H1 (cell line): ENCODE measurements around the gene TRAPPC2L. TPM values are rescaled to one million over a fixed set of nuclear protein-coding genes. Genes with fewer than 3 reads are reported as not detected.

ENCODE experiments used
- CTCF ChIA-PET: fragments of 300-600 bp; sonication (Branson Sonifier 250); formaldehyde crosslinking; loops from one replicate; lab custom pipeline; 2021; ENCODE audit not compliant: partially characterized antibody; lab: Charles Lee
- POLR2A ChIA-PET: fragments of 300-600 bp; sonication (Branson Sonifier 250); formaldehyde crosslinking; loops from one replicate; lab custom pipeline; 2021; ENCODE audit warnings: inconsistent platforms; ENCODE audit not compliant: partially characterized antibody; lab: Charles Lee
- DNase-seq, 2 experiments: peaks; one replicate each; pipeline versions ENCODE4 v3.0.0 to v3.0.0-alpha.2; 2010 to 2022; ENCODE audit warnings: low spot score in 2 of 2, low read depth in 1 of 2, mixed read lengths in 1 of 2
- FAIRE-seq: peaks from 2 replicates; lab custom pipeline; 2011; peaks lifted over from hg19 to GRCh38; lab: Jason Lieb, UNC
- H2AFZ ChIP-seq: 2 replicates; pipeline ENCODE4 v1.8.1; 2012; ENCODE audit warnings: low read length, inconsistent platforms
- H2AK5ac ChIP-seq: 2 replicates; pipeline ENCODE4 v1.6.1; 2013; ENCODE audit warnings: low read depth, low read length
- H2BK120ac ChIP-seq: replicated peaks from 2 replicates; pipeline ENCODE3; 2013; ENCODE audit warnings: low read depth, low read length, inconsistent platforms
- H2BK12ac ChIP-seq: 2 replicates; pipeline ENCODE4 v1.6.1; 2013; ENCODE audit warnings: low read depth, low read length
- H2BK15ac ChIP-seq: 2 replicates; pipeline ENCODE4 v1.6.1; 2013; ENCODE audit warnings: low read length
- H2BK20ac ChIP-seq: 2 replicates; pipeline ENCODE4 v1.6.1; 2013; ENCODE audit warnings: low read length
- H2BK5ac ChIP-seq: 2 replicates; pipeline ENCODE4 v1.6.1; 2013; ENCODE audit warnings: low read depth, low read length
- H3K14ac ChIP-seq: 2 replicates; pipeline ENCODE4 v1.6.1; 2013; ENCODE audit warnings: inconsistent platforms; ENCODE audit not compliant: insufficient read length
- H3K18ac ChIP-seq: 2 replicates; pipeline ENCODE4 v1.6.1; 2013; ENCODE audit warnings: low read length; ENCODE audit errors: extremely low read depth
- H3K23ac ChIP-seq: 2 replicates; pipeline ENCODE4 v1.6.1; 2013; ENCODE audit warnings: inconsistent platforms; ENCODE audit not compliant: insufficient read length
- H3K23me2 ChIP-seq: 2 replicates; pipeline ENCODE4 v1.6.1; 2013; ENCODE audit warnings: low read depth, low read length
- H3K27ac ChIP-seq: 2 replicates; pipeline ENCODE4 v1.6.1; 2011; ENCODE audit warnings: low read depth, low read length, inconsistent platforms
- H3K27me3 ChIP-seq, 4 experiments: replicated peaks in 1 of 4; 1 replicate in 1 of 4; 2 replicates in 3 of 4; pipeline versions ENCODE4 v1.6.1 to v1.8.1; 2011 to 2013; ENCODE audit warnings: low read length in 3 of 4, mild to moderate bottlenecking in 3 of 4, inconsistent platforms in 2 of 4, mixed read lengths in 2 of 4, moderate library complexity in 1 of 4; ENCODE audit not compliant: control insufficient read depth in 3 of 4, insufficient read depth in 3 of 4; ENCODE audit errors: extremely low read depth in 1 of 4
- H3K36me3 ChIP-seq, 4 experiments: 2 replicates each; pipeline versions ENCODE4 v1.6.1 to v1.8.1; 2011 to 2013; ENCODE audit warnings: mild to moderate bottlenecking in 4 of 4, low read length in 3 of 4, moderate library complexity in 2 of 4, control low read depth in 1 of 4, inconsistent platforms in 1 of 4; ENCODE audit not compliant: insufficient read depth in 4 of 4, control insufficient read depth in 2 of 4
- H3K4ac ChIP-seq: replicated peaks from 2 replicates; pipeline ENCODE3; 2013; ENCODE audit warnings: low read length, low read depth, mixed read lengths, inconsistent platforms; ENCODE audit not compliant: insufficient read length
- H3K4me1 ChIP-seq, 4 experiments: replicated peaks in 1 of 4; 1 replicate in 1 of 4; 2 replicates in 3 of 4; pipeline versions ENCODE4 v1.6.1 to v1.8.1; 2011 to 2013; ENCODE audit warnings: low read length in 3 of 4, inconsistent platforms in 2 of 4, mixed read lengths in 1 of 4; ENCODE audit not compliant: insufficient read depth in 4 of 4, control insufficient read depth in 3 of 4
- H3K4me2 ChIP-seq, 2 experiments: 2 replicates each; pipeline versions ENCODE4 v1.6.1 to v1.8.1; 2011 to 2013; ENCODE audit warnings: low read depth in 2 of 2, low read length in 2 of 2, control low read depth in 1 of 2, inconsistent platforms in 1 of 2, mild to moderate bottlenecking in 1 of 2; ENCODE audit not compliant: insufficient read depth in 1 of 2
- H3K4me3 ChIP-seq, 4 experiments: fragments of 200-600, 300-600 bp in 1 of 4; sonication (generic), shearing (Covaris generic), sonication (Bioruptor Twin) in 1 of 4; 2 replicates each; pipeline versions ENCODE4 v1.5.1 to v1.8.1; 2011 to 2016; ENCODE audit warnings: low read length in 4 of 4, low read depth in 3 of 4, control low read depth in 2 of 4, inconsistent platforms in 2 of 4, mild to moderate bottlenecking in 2 of 4, mixed read lengths in 1 of 4, moderate library complexity in 1 of 4; ENCODE audit not compliant: insufficient read depth in 2 of 4; ENCODE audit errors: extremely low read depth in 1 of 4
- H3K56ac ChIP-seq: replicated peaks from 2 replicates; pipeline ENCODE3; 2013; ENCODE audit warnings: low read depth, mild to moderate bottlenecking, mixed read lengths, low read length, inconsistent platforms; ENCODE audit not compliant: insufficient read length
- H3K79me1 ChIP-seq: 2 replicates; pipeline ENCODE4 v1.6.1; 2013; ENCODE audit warnings: low read depth, low read length, control low read depth
- H3K79me2 ChIP-seq, 2 experiments: 2 replicates each; pipeline versions ENCODE4 v1.6.1 to v1.8.1; 2012 to 2013; ENCODE audit warnings: low read length in 2 of 2, mild to moderate bottlenecking in 2 of 2, inconsistent platforms in 1 of 2; ENCODE audit not compliant: insufficient read depth in 2 of 2, control insufficient read depth in 1 of 2
- H3K9ac ChIP-seq, 4 experiments: replicated peaks in 1 of 4; 1 replicate in 1 of 4; 2 replicates in 3 of 4; pipeline versions ENCODE4 v1.6.1 to v1.8.1; 2011 to 2013; ENCODE audit warnings: low read depth in 3 of 4, low read length in 3 of 4, control low read depth in 2 of 4, mild to moderate bottlenecking in 2 of 4, moderate library complexity in 2 of 4, inconsistent platforms in 1 of 4; ENCODE audit errors: extremely low read depth in 1 of 4
- H3K9me3 ChIP-seq, 2 experiments: 2 replicates each; pipeline versions ENCODE4 v1.6.1 to v1.8.1; 2012 to 2013; ENCODE audit warnings: mild to moderate bottlenecking in 2 of 2, moderate library complexity in 2 of 2, control low read depth in 1 of 2, inconsistent platforms in 1 of 2, low read depth in 1 of 2, low read length in 1 of 2, mixed read lengths in 1 of 2; ENCODE audit not compliant: insufficient read depth in 2 of 2
- H4K20me1 ChIP-seq, 2 experiments: replicated peaks in 1 of 2; 2 replicates each; pipeline versions ENCODE3 to v1.8.1; 2011 to 2013; ENCODE audit warnings: inconsistent platforms in 2 of 2, low read length in 2 of 2, mild to moderate bottlenecking in 1 of 2; ENCODE audit not compliant: insufficient read depth in 2 of 2, control insufficient read depth in 1 of 2
- H4K5ac ChIP-seq: 2 replicates; pipeline ENCODE4 v1.6.1; 2013; ENCODE audit warnings: low read length, low read depth, mixed read lengths, inconsistent platforms; ENCODE audit not compliant: insufficient read length
- H4K8ac ChIP-seq: 2 replicates; pipeline ENCODE4 v1.8.0; 2013; ENCODE audit warnings: mild to moderate bottlenecking, moderate library complexity, low read length, inconsistent platforms; ENCODE audit not compliant: insufficient read depth; ENCODE audit errors: extremely low read depth
- H4K91ac ChIP-seq: replicated peaks from 2 replicates; pipeline ENCODE3; 2013; ENCODE audit warnings: low read length, mixed read lengths, inconsistent platforms; ENCODE audit not compliant: insufficient read length
- E2F6 ChIP-seq: IDR thresholded peaks from 2 replicates; pipeline ENCODE4 v1.6.1; 2012; ENCODE audit warnings: inconsistent platforms
- MAX ChIP-seq: IDR thresholded peaks from 2 replicates; pipeline ENCODE4 v1.6.1; 2012; ENCODE audit warnings: inconsistent platforms
- NANOG ChIP-seq: IDR thresholded peaks from 2 replicates; pipeline ENCODE4 v1.6.1; 2011; ENCODE audit warnings: low read length, low read depth, mild to moderate bottlenecking, inconsistent platforms; ENCODE audit not compliant: insufficient read depth, poor library complexity, severe bottlenecking
- WGBS, 2 experiments: shearing (Covaris generic) in 1 of 2; methylation state at CpG; one replicate each; pipeline versions ENCODE4 v1.1.6 to v1.1.7; 2013 to 2015; ENCODE audit warnings: low lambda C conversion rate in 2 of 2, mixed read lengths in 2 of 2, inconsistent platforms in 1 of 2, low coverage in 1 of 2, missing lambda C conversion rate in 1 of 2; ENCODE audit not compliant: insufficient replicate concordance in 2 of 2, insufficient coverage in 1 of 2, insufficient read length in 1 of 2; ENCODE audit errors: extremely low coverage in 1 of 2, missing lambda C conversion rate in 1 of 2; 5-methylcytosine and 5-hydroxymethylcytosine counted together
- polyA plus RNA-seq, 7 experiments: library from polyadenylated mRNA; depleted of rRNA in 3 of 7; stranded (reverse) in 5 of 7; unstranded in 2 of 7; fragments of >200 nt in 5 of 7; fragments of 200-250 nt in 2 of 7; gene quantifications; 1 replicate in 5 of 7; 2 replicates in 1 of 7; 4 replicates in 1 of 7; pipeline versions ENCODE4 v1.2.1 to v1.2.3, GENCODE V29; 2011 to 2013; ENCODE audit warnings: missing spikeins in 2 of 7, mixed read lengths in 2 of 7
- total RNA-seq: library from RNA; stranded (reverse); fragmentation: NEBNext Ultra II Directional; extraction: Animal tissue kit (Norgen Biotek cat#: 25700); gene quantifications from 2 replicates; pipeline ENCODE4 v1.2.1, GENCODE V29; 2021

The TRAPPC2L gene
- total and polyA plus RNA-seq, 2 of the 8 experiments (the other 6 are each of a cell fraction or from before 2014, with no cell fraction given): 98.7 to 133 TPM

GRCh38 chr16:88893127-88893968 lies 36.4 kb downstream of the TRAPPC2L start:
- Histone ChIP-seq H3K9ac (no peak overlapping the region), H2BK20ac (no peak overlapping the region), H2BK15ac (no peak overlapping the region), H2AK5ac (no peak overlapping the region), H3K23ac (no peak overlapping the region), H2BK12ac (no peak overlapping the region), H2BK5ac (no peak overlapping the region), H2BK120ac (no peak overlapping the region), H2AFZ (no peak overlapping the region), H3K9me3 (no peaks in the 10 kb centered on the region), H3K18ac (no peak overlapping the region), H4K5ac (no peak overlapping the region), H3K27ac (no peak overlapping the region), H3K4me1 (no peaks in the 10 kb centered on the region; a peak in 1 of 7 replicates), H3K4me2 (no peak overlapping the region), H4K91ac (no peak overlapping the region), H3K4ac (no peak overlapping the region), H3K27me3 (0 out of 7 replicates have a peak, but pooled peaks cover 0 to 2% (median 0%) of the 10 kb centered on the region in 4 experiments), H3K79me1 (no peaks in the 10 kb centered on the region), H4K8ac (no peak overlapping the region), H3K36me3 (no peaks in the 10 kb centered on the region), H3K79me2 (no peaks in the 10 kb centered on the region), H3K56ac (no peak overlapping the region), H3K23me2 (no peaks in the 10 kb centered on the region), H4K20me1 (no peaks in the 10 kb centered on the region), H3K14ac (no peak overlapping the region), H3K4me3 (no peak overlapping the region)
- DNase-seq (no peak), FAIRE-seq (no peak)
- ChIA-PET POLR2A (interaction anchor here (1.2 kb wide), 1 partner anchor 84 kb away, joined by 4 read pairs; no protein-coding TSS in a partner anchor), CTCF (interaction anchor here (0.6 kb wide), 1 partner anchor 74 kb away, joined by 3 read pairs; no protein-coding TSS in a partner anchor)
- 87% methylated on average over 19 of the region's 19 CpGs; no CpG with 5 or more reads in 1 of the 2 experiments for WGBS, 2 experiments
- TF ChIP-seq NANOG (no peak), E2F6 (no peak), MAX (no peak)
